SKM-1 treated with dmso at 0.1 percent for 144 hours (cell line): Measurements from ENCODE around the gene CLCN4.

Source experiments
- DNase-seq: peaks from one replicate; lab custom pipeline; 2025; ENCODE audit not compliant: unreplicated experiment; lab: John Stamatoyannopoulos, UW

Gene CLCN4

GRCh38 chrX:10129229-10129628 is 27.5 kb upstream of the CLCN4 start:
- no peak for DNase-seq

GRCh38 chrX:10130354-10130753 is 26.4 kb upstream of the CLCN4 start:
- peak; percentile 23 for DNase-seq

DNA sequence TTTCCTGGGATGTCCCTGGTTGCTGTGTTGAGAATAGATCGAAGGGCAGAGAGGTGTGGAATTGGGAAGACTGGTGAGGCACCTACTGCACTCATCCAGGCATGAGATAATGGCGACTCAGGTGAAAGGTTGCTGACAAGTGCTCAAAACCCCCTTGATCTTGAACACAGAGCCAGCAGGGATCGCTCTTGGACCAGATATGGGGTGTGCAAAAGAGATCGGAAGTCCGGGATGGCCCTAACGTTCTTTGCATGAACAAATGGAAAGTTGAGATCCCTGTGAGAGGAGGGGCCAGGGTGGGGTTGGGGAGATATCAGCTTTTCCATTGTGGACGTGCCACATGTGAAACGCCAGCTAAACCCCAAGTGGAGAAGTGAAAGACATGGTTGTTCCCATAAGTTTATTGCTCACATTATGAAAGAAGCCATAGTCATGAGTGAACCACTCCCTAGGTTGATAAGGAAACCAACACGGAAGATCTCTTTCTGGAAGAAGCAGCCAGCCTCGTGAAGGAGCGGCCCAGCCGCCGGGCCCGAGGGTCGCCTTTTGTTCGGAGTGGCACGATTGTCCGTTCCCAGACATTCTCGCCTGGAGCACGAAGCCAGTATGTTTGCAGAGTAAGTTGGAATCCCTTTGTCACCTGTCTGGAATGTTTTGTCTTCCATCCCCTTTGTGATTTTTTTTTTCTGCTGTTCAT is 22.6 kb upstream of the CLCN4 start:
- DNase-seq: no peak

DNA sequence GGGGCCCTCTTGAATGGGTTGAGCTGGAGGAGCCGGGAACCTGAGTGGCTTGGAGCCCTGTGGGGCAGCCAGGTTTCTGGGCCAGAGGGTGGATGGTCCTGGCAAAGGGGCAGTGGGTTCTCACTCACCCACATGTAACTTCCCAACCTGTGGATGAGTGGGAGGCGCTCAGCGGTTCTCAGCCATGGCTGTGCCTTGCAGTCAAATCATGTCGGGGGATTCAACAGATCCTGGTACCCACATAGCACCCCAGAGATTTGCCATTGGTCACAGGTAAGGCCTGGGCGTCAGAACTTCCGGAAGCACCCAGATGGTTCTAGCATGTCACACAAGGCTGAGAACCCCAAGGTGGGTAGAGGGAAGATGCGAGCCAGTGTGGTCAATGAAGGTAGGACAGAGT is 21.9 kb upstream of the CLCN4 start:
- DNase-seq: no peak

GRCh38 chrX:10135561-10136399 is 21.0 kb upstream of the CLCN4 start:
- DNase-seq: no peak

DNA sequence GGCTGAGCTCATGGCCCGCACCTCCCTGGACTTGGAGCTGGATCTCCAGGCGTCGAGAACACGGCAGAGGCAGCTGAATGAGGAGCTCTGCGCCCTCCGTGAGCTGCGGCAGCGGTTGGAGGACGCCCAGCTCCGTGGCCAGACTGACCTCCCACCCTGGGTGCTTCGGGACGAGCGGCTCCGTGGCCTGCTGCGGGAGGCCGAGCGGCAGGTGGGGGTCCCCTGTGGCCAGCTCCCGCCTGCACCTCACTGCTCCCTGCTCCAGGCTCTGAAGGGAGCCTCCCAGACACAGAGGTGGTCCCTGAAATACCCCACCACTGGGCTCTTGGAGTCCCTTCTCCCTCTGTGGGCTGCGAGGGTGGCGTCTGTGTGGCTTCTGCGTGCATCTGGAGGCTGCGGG is 18.0 kb upstream of the CLCN4 start:
- no peak for DNase-seq

DNA sequence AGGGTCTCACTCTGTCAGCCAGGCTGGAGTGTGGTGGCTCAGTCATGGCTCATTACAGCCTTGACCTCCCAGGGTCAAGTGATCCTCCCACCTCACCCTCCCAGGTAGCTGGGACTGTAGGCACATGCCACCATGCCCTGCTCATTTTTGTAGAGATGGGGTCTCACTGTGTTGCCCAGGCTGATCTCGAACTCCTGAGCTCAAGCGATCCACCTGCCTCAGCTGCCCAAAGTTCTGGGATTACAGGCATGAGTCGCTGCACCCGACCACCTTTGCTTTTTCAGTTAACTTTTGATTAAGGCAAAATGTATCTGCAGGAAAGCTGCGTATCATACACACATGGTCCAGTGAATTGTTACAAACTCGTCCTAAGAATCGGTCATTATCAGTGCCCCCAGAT is 16.5 kb upstream of the CLCN4 start:
- DNase-seq: no peak

DNA sequence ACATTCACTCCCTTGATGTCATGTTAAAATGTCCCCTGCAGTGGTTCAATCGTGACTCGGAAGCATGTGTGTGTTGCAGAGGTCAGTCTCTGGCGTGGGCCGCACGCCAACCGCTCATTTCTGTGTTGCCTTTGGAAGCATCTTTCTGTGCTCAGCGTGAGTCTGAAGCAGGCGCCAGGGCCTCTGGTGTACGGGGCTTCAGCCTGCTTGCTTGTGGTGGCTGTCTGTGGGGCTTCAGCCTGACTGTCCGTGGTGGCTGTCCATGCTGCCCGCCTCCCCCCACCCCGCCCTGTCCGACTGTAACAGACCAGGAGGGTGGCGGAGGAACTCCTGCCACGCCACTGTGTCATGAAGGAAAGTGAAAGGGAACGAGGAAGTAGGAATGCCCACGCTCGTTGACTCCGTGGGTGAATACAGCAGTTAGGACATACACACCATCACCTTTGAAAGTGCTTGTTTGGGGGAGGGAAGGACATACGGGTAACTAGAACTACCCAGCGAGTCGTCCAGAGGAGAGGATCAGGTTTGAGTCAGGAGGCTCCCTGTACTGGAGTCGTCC is 14.7 kb upstream of the CLCN4 start:
- DNase-seq: no peak

- no peak for DNase-seq
Observed at GRCh38 chrX:10143071-10143983, 13.4 kb upstream of the CLCN4 start.

DNA sequence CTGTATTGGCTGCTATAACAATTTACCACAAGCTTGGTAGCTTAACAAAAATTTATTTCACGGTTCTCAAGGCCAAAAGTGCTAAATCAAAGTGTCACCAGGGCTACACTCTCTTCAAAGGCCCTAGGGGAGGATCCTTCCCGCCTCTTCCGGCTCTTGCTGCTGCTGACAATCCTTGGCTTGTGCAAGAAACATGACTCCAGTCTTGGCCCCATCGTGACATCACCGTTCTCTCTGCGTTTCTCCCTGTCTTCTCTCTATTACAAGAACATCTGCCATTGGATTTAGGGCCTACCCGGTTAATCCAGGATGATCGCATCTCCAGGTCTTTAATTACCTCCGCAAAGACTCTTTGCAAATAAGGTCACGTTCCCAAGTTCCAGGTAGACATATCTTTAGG is 10.4 kb upstream of the CLCN4 start:
- DNase-seq: no peak

- DNase-seq: no peak
Observed at GRCh38 chrX:10152086-10152485, 4.7 kb upstream of the CLCN4 start.

- DNase-seq: no peak
Observed at GRCh38 chrX:10155137-10155536, 1.6 kb upstream of the CLCN4 start.

GRCh38 chrX:10157032-10157341 is 212 bp downstream of the CLCN4 start:
- no peak for DNase-seq

- DNase-seq: no peak
Observed at GRCh38 chrX:10157543-10157942, 768 bp downstream of the CLCN4 start.

GRCh38 chrX:10158279-10159144 is 1.7 kb downstream of the CLCN4 start:
- DNase-seq: no peak

DNA sequence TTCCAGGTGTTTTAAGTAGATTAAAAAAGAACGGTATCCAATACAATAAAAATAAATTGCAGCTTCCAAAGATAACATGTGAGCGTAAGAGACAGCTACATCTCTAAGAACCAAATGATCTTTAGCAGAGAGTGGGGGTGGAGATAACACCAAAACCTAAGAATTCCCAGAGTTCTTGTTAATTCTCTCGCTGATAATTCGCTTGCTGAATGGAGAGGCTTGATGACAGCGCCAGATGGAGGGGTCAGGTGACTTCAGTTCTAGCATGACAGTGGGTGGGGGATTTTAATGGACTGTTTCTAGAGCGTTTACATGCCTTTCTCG is 2.3 kb downstream of the CLCN4 start:
- DNase-seq: no peak

DNA sequence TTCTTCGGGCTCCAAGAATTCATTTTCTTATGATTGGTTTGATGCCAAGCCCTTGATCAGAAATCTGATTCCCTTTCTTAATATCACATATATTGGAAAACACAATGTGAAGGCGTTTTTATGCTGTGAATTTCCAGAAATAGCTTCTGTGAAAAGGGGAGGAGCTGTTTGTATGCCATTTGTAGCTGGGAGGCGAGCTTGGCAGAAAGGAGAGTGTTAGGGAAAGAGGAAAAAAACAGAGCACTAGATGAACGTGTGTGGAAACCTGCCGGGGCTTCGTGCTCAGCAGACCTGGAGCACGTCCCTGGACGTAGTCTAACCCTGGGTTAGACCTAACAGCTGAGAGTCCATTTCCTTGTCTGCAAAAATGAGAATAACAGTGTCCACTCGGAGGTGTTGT is 3.4 kb downstream of the CLCN4 start:
- no peak for DNase-seq

- DNase-seq: no peak
Observed at GRCh38 chrX:10163031-10163430, 6.3 kb downstream of the CLCN4 start.

- no peak for DNase-seq
Observed at GRCh38 chrX:10164879-10165278, 8.1 kb downstream of the CLCN4 start.

DNA sequence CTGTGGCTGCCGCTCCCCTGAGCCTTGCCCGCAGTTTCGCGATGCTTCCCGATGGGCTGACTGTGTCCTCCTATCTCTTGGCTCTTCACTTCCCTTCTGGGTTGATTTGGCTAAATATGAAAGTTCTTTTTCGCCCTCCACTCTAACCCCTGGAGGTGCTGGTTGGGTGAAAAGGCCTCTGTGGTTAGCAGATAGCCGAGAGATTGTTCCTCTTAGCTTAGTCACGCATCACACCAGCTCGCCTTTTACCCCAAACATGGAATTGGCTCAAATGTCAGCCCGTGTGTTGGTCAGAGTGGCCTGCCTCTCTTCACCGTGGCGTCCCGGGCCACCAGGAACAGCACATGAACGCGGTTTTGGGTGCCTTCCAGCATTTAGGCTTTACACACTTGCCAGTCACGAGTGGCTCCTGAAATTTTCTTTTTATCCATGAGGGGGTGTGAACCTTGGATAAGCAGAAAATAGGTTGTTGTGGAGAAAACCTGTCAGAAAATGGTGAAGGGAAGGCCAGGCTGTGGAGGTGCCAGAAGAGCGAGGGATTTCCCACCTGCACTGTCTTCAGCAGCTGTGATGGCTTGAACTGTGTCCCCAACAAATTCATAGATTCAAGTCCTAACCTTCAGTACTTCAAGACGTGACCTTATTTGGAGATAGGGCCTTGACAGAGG is 8.9 kb downstream of the CLCN4 start:
- DNase-seq: peak; percentile 65
